Smooth muscle cell (in vitro differentiated cells): ENCODE results near the gene TGM4. TPM values are rescaled to one million over a fixed set of nuclear protein-coding genes. Genes with fewer than 3 reads are reported as not detected.

Experiments
- DNase-seq: peaks from one replicate; lab custom pipeline; 2025; ENCODE audit not compliant: unreplicated experiment; lab: John Stamatoyannopoulos, UW
- H2AFZ ChIP-seq: fragments of 200-600 bp; sonication (generic); 2 replicates; pipeline ENCODE4 v1.6.0; 2016; ENCODE audit warnings: antibody characterized with exemption, low read depth, mild to moderate bottlenecking
- H3F3A ChIP-seq: fragments of 200-600 bp; sonication (generic); 2 replicates; pipeline ENCODE4 v1.6.0; 2017; ENCODE audit warnings: antibody characterized with exemption, low read depth
- H3K27ac ChIP-seq: fragments of 200-600 bp; sonication (generic); 2 replicates; pipeline ENCODE4 v1.5.1; 2016; ENCODE audit warnings: low read depth, mild to moderate bottlenecking
- H3K27me3 ChIP-seq: fragments of 200-600 bp; sonication (generic); 2 replicates; pipeline ENCODE4 v1.6.1; 2016; ENCODE audit warnings: low read depth, mild to moderate bottlenecking
- H3K36me3 ChIP-seq: fragments of 200-600 bp; sonication (generic); 2 replicates; pipeline ENCODE4 v1.5.1; 2016; ENCODE audit warnings: low read depth
- H3K4me1 ChIP-seq: fragments of 200-600 bp; sonication (generic); 2 replicates; pipeline ENCODE4 v1.5.1; 2016; ENCODE audit warnings: low read depth
- H3K4me2 ChIP-seq: fragments of 200-600 bp; sonication (generic); 2 replicates; pipeline ENCODE4 v1.6.0; 2016; ENCODE audit warnings: mild to moderate bottlenecking
- H3K4me3 ChIP-seq: fragments of 200-600 bp; sonication (generic); 2 replicates; pipeline ENCODE4 v1.5.1; 2016; ENCODE audit warnings: mild to moderate bottlenecking
- H3K79me2 ChIP-seq: fragments of 200-600 bp; sonication (generic); 2 replicates; pipeline ENCODE4 v1.6.0; 2016; ENCODE audit warnings: low read depth, mild to moderate bottlenecking
- H3K9ac ChIP-seq: fragments of 200-600 bp; sonication (generic); 2 replicates; pipeline ENCODE4 v1.6.0; 2016; ENCODE audit warnings: low read depth
- H3K9me3 ChIP-seq: fragments of 200-600 bp; sonication (generic); replicated peaks from 2 replicates; pipeline ENCODE4 v1.5.1; 2016; ENCODE audit warnings: low read depth
- H4K20me1 ChIP-seq: fragments of 200-600 bp; sonication (generic); 2 replicates; pipeline ENCODE4 v1.6.0; 2016; ENCODE audit warnings: low read depth
- CTCF ChIP-seq: fragments of 200-600 bp; sonication (generic); IDR thresholded peaks from 2 replicates; pipeline ENCODE4 v1.5.1; 2017; ENCODE audit warnings: borderline replicate concordance, mild to moderate bottlenecking, antibody characterized with exemption; ENCODE audit not compliant: insufficient read depth, poor library complexity, severe bottlenecking
- WGBS: methylation state at CpG from one replicate; pipeline ENCODE4 v1.1.7; 2016; ENCODE audit warnings: low lambda C conversion rate; 5-methylcytosine and 5-hydroxymethylcytosine counted together
- polyA plus RNA-seq: library from polyadenylated mRNA; unstranded; fragments of >200 nt; fragmentation: Nextera tagmentation; extraction: Ambion mirVana; gene quantifications from 2 replicates; pipeline ENCODE4 v1.2.1, GENCODE V29; 2016
- total RNA-seq: library from RNA; depleted of rRNA; stranded (reverse); fragments of >200 nt; gene quantifications from 2 replicates; pipeline ENCODE4 v1.2.3, GENCODE V29; 2014

The TGM4 gene
- total and polyA plus RNA-seq, 2 experiments from 2014 or later = not detected

- no peaks in the 10 kb centered on the region for H3K27me3 ChIP-seq
- no peak for TF ChIP-seq CTCF
- no peak for DNase-seq
- no peaks in the 10 kb centered on the region for H3K9me3 ChIP-seq
- H3K9ac ChIP-seq = no peak overlapping the region
- H4K20me1 ChIP-seq = peaks cover 90% of the 10 kb centered on the region
- H3F3A ChIP-seq = no peaks in the 10 kb centered on the region
- 98% methylated on average over 5 of the region's 5 CpGs for WGBS
- H3K4me3 ChIP-seq = no peak overlapping the region
- no peak overlapping the region for H3K4me2 ChIP-seq
- H3K27ac ChIP-seq = no peak overlapping the region
- no peaks in the 10 kb centered on the region for H3K4me1 ChIP-seq
- no peaks in the 10 kb centered on the region for H3K36me3 ChIP-seq
- H3K79me2 ChIP-seq = no peaks in the 10 kb centered on the region
- no peak overlapping the region for H2AFZ ChIP-seq
Measured at GRCh38 chr3:44954304-44954703, 79.9 kb downstream of the TGM4 start.

- WGBS = 58% methylated on average over 3 of the region's 3 CpGs
- Histone ChIP-seq H3K4me1 (no peaks in the 10 kb centered on the region), H3K79me2 (no peaks in the 10 kb centered on the region), H3K27ac (no peak overlapping the region), H4K20me1 (peaks cover 90% of the 10 kb centered on the region), H3K4me2 (no peak overlapping the region), H3K27me3 (no peaks in the 10 kb centered on the region), H3K9ac (no peak overlapping the region), H3K36me3 (no peaks in the 10 kb centered on the region), H2AFZ (no peak overlapping the region), H3F3A (no peaks in the 10 kb centered on the region), H3K9me3 (no peaks in the 10 kb centered on the region), H3K4me3 (no peak overlapping the region)
- DNase-seq = no peak
- TF ChIP-seq CTCF = no peak
Measured at GRCh38 chr3:44954962-44955361, 80.6 kb downstream of the TGM4 start.

- no peak overlapping the region for H3K4me3 ChIP-seq
- no peak for TF ChIP-seq CTCF
- DNase-seq = no peak
- no peak overlapping the region for H2AFZ ChIP-seq
- H3K79me2 ChIP-seq = peaks cover 4% of the 10 kb centered on the region
- H3F3A ChIP-seq = no peaks in the 10 kb centered on the region
- WGBS = 91% methylated on average over 1 of the region's 1 CpG
- H3K9ac ChIP-seq = no peak overlapping the region
- peaks cover 90% of the 10 kb centered on the region for H4K20me1 ChIP-seq
- no peaks in the 10 kb centered on the region for H3K9me3 ChIP-seq
- H3K27me3 ChIP-seq = no peaks in the 10 kb centered on the region
- H3K4me2 ChIP-seq = no peak overlapping the region
- no peaks in the 10 kb centered on the region for H3K36me3 ChIP-seq
- no peak overlapping the region for H3K27ac ChIP-seq
- H3K4me1 ChIP-seq = no peaks in the 10 kb centered on the region
Measured at GRCh38 chr3:44955917-44956316, 81.5 kb downstream of the TGM4 start.

GRCh38 chr3:44957986-44958385 is 83.6 kb downstream of the TGM4 start:
- H4K20me1 ChIP-seq = peaks cover 94% of the 10 kb centered on the region
- no peaks in the 10 kb centered on the region for H3K27me3 ChIP-seq
- peaks cover 8% of the 10 kb centered on the region for H3K79me2 ChIP-seq
- H3K36me3 ChIP-seq = no peaks in the 10 kb centered on the region
- H3K27ac ChIP-seq = no peak overlapping the region
- no peaks in the 10 kb centered on the region for H3F3A ChIP-seq
- 90% methylated on average over 4 of the region's 4 CpGs for WGBS
- no peak overlapping the region for H3K4me3 ChIP-seq
- H3K9ac ChIP-seq = no peak overlapping the region
- H3K9me3 ChIP-seq = no peaks in the 10 kb centered on the region
- H3K4me2 ChIP-seq = no peak overlapping the region
- no peak overlapping the region for H2AFZ ChIP-seq
- H3K4me1 ChIP-seq = no peaks in the 10 kb centered on the region
- no peak for TF ChIP-seq CTCF
- no peak for DNase-seq
